ENCODE results near the gene NLGN1.
"Not testable (repeated sequence)": the region's sequence is repeated elsewhere in the genome, so short reads cannot be mapped to it uniquely, and the experiment has no call there.

The NLGN1 gene

GRCh38 chr3:173430576-173430975, 33.0 kb downstream of the NLGN1 start:
- DNase-seq, result no peak

GRCh38 chr3:173439004-173439403, 41.5 kb downstream of the NLGN1 start:
- DNase-seq, result no peak

DNA sequence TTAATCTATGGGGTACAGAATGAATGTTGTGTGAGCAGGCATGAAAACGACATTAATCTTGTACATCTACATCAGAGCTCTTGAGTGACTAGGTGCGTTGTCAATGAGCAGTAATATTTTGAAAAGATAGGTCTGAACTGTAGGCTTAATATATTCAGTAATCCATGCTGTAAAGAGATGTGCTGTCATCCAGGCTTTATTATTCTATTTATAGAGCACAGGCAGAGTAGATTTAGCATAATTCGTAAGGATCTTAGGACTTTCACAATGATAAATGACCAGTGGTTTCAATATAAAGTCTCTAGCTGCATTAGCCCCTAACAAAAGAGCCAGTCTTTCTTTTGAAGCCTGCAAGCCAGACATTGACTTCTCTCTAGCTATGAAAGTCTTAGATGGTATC, 43.0 kb downstream of the NLGN1 start:
- no peak for DNase-seq

DNA sequence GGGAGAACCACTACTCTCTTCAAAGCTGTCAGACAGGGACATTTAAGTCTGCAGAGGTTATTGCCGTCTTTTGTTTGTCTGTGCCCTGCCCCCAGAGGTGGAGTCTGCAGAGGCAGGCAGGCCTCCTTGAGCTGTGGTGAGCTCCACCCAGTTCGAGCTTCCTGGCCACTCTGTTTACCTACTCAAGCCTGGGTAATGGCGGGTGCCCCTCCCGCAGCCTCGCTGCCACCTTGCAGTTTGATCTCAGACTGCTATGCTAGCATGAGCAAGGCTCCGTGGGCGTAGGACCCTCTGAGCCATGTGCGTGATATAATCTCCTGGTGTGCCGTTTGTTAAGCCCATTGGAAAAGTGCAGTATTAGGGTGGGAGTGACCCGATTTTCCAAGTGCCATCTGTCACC, 54.0 kb downstream of the NLGN1 start:
- DNase-seq, result not testable (repeated sequence)

DNA sequence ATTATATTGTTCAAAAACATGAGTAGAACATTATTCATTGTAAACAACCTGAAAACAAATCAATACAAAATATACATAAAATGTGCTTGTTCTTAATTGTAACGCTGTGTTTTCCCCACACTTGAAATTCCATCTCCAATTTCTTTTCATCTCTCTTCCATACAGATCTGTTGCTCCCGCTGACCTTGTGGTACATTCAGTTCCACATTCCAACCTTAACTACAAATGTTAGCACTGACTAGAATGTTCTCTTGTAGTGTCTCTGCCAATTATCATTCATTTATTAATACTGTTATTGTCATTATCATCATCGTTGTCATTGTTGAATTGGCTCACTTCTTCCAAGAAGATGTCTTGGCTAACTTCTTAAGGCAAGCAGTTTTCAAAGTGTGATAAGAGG, 65.7 kb downstream of the NLGN1 start:
- DNase-seq, result no peak

DNA sequence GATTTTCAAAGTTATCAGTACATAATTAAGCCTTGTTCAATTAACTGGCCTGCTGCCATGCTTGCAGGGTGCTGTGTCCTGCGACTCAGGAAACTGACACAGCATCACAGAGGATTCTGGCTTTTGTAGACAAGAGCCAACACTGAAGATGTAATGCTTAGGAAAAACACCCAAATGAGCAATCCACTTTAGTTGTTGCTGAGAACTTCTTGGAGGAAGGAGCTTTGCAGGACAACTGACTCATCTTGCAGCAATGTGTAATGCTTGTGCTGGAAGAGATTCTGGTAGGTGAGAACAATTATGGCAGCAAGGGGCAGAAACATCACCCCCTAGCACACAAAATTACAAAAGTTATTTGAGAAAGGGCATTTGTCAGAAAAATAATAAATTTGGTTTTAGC, 67.6 kb downstream of the NLGN1 start:
- no peak for DNase-seq

GRCh38 chr3:173465898-173466678, 68.5 kb downstream of the NLGN1 start:
- no peak for DNase-seq

GRCh38 chr3:173467501-173467900, 70.0 kb downstream of the NLGN1 start:
- no peak for DNase-seq

- DNase-seq, result no peak
These were observed 75.7 kb downstream of the NLGN1 start for GRCh38 chr3:173473237-173473636.

GRCh38 chr3:173479301-173479700, 81.8 kb downstream of the NLGN1 start:
- DNase-seq, result no peak

DNA sequence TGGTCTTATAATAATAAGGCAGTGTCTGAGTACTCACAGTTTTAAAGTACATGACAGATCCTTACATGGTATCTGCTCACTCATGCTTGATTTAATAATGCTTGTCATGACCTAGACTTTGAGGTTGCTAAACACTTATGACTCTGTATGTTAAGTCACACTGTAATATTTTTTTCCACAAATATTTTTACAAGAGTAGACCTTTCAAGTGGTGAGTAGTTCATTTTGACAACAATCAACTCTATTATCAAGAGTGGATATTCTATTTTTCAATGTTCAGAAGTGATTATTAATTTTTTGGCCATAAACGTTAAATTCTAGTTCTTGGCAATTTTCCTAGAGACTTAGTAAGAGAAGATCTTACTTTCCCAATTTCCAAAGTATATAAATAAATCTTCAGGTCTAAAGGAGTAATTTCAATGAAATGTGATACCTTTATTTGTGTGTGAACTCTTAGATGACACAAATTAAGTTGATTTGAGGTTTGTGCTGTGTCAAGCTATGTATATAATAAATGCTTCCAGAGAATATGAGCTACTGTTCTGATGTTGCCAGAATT, 104.5 kb downstream of the NLGN1 start:
- no peak for DNase-seq

GRCh38 chr3:173502983-173503568, 105.5 kb downstream of the NLGN1 start:
- DNase-seq, result peak; percentile 11

DNA sequence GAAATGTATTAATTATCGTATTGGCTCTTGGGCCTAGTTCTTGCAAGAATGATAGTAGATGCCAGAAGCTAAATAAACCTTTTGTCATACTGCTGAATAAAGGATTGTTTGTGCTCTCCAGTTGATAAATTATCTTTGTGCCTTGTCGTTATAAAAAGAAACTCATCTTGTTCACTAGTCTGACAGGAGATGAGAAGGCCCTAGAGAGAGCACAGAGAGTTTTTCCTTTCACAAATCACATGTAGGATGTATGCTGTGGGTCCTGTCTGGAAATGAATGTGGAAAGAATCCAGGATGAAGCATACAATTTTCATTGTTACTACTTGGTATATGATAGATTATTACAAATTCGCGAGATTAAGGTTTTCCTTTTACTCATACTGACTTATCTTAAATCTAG, 113.0 kb downstream of the NLGN1 start:
- no peak for DNase-seq

DNA sequence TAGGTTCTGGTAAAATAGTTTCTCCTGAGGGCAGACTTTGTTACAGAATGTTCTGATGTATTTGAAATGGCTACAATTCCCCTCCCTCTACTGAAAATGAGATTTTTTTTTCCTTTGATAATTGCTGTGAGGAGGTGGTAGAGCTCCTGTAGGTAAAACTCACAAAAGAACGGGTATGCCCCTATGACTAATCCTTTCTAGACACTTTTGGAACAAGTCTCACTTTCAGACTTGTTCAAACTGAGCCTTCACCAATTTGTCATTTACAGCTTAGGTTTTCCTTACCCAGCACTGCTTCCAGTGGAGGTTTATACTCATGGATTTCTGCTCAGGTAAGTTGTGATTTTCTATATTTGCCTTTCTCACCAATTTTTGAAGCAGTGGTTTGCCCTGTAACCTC, 115.6 kb downstream of the NLGN1 start:
- no peak for DNase-seq

DNA sequence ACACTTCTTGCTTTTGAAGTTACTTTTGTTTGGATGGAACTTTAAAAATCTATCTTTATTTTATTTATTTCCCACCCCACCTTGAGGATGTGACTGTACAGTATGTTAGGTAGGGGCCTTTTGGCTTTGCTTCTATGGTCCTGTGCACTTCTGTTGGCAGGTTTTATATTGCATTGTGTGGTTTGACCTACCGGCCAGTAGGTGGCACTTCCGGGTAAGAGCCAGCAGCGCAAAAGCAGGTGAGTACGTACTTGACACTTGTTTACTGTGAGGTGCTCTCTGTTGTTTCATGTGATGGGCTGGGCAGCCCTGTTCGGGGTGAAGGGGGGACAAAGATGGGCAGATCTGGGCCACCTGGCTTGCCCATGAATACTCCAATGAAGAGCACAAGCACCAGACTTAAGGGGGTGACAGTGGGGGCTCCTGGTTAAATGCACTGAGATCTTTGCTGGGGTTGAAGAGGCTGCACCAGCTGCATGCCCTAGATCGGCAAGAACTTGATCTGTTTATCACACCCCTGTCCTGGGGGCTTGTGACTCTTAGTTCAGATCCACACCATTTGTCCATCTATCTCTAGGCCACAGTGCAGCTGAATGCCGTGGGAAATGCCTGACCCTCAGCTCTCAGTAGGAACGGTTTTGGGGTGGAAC, 131.6 kb downstream of the NLGN1 start:
- DNase-seq, result no peak

DNA sequence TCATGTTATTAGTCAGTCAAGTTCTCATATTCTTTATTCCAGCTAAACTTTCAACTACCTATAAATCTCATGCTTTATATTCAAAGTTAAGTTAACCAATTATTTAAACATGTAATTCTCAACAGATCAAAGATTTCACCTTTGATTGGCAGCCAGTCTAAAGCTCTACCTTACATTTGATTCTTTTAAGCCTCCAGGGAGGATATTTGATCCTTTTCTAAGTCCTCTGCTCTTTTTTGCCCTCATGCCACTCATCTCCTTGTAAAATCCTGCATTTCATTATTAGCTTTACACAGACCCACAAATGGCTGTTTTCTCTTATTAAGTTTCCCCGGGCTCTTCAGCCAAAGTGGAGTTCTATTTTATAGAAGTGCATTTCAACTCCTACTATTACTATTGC, 134.1 kb downstream of the NLGN1 start:
- no peak for DNase-seq

DNA sequence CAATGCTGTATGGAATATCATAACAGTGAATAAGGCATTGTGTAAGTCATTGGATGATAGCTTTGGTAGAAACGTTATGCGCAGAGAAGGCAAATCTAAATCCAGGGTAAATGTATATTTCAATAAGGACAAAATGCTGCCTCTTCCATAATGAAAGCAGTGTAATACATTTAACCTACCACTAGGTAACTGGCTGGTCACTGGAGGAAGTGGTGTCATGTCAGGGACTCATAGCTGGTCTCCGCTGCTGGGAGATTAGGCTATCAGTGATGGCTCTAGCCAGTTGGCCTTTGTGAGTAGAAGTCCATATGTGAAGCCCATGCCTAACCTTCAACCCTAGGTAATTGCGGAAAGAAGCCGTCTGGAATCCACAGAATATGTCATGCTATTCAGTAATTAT, 140.9 kb downstream of the NLGN1 start:
- no peak for DNase-seq

DNA sequence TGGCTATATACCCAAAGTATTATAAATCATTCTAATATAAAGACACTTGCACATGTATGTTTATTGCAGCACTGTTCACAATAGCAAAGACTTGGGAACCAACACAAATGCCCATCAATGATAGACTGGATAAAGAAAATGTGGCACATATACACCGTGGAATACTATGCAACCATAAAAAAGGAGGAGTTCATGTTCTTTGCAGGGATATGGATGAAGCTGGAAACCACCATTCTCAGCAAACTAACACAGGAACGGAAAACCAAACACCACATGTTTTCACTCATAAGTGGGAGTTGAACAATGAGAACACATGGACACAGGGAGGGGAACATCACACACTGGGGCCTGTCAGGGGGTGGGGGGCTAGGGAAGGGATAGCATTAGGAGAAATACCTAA, 148.0 kb downstream of the NLGN1 start:
- not testable (repeated sequence) for DNase-seq

DNA sequence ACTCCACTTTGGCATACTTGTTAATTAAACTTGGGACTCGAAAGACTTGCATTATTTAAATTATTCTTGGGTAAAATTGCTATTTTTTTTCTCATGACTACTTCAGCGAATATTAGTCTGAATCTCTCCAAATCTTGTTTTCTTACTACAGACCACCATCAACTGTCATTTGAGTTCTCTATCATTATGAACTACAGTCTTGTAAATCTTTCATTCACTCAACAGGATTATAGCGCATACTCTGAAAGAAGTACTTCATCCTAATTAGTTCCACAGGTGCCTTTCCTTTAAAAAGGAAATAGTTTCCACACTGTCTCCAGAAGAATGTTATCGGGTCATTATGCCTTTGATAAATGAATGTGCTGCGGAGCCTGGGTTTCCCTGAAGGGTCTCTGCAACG, 149.5 kb downstream of the NLGN1 start:
- no peak for DNase-seq

DNA sequence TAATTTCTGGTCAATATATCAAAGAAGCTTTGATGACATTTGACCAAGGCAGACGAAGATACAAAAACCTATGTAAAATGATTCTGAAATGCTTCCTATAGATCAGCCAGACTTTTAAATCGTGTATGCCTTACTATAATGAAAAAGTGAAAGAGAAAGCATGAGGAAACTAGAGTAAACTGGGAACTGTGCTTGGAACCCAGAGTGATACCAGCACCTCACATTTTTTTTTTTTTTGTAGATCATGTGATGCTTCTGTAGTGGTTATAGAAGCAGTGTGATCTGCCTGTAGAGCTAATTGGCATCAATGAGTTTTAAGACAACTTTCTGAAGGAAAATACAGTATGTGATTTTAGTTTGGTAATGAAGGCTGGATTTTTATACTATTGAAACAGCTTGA, 150.7 kb downstream of the NLGN1 start:
- no peak for DNase-seq

DNA sequence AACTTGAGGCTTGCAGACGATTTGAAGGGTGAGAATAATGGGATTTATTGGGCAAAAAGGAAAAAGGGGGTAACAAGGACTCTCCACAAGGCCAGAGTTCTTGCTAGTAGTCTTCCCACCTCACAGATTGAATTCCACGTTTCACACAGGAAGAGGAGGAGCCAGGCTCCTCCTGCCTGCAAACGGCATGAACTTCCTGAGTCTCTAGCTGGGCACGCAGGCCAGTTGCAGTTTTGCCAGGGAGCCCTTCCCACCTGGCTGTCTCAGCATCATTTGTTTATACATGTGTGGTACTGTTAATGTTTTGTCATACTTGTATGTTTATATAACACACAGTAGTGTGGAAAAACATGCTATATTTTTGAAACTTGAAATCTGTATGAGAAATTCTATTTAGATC, 155.0 kb downstream of the NLGN1 start:
- no peak for DNase-seq

DNA sequence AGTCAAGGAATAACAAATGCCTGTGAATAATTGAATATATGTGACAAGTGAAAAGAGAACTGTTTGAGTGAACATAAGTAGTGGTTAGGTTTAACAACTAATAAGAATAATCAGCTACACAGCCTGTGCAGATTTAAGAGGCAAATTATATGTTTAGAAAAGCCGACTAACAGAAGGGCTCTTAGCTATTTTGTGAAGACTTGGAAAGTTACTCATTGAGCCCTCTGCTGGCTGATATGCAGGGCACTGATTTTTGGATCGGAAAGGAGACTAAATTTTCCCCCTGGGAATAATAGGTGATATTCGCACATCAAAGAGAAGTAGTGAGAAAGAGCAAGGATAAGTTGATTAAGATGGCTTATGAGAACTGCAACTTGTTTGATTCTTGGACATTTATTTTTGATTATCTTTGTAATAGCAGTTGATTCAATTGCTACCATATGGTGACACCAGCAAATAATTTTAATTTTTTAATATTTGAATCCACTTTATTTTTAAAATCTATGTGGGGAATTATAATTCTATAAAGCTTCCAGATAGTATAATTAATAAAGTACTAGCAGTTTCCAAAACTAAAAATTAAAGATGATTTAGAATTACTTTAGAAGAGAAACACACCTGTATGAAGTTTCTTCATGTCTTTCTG, 156.2 kb downstream of the NLGN1 start:
- DNase-seq, result no peak

DNA sequence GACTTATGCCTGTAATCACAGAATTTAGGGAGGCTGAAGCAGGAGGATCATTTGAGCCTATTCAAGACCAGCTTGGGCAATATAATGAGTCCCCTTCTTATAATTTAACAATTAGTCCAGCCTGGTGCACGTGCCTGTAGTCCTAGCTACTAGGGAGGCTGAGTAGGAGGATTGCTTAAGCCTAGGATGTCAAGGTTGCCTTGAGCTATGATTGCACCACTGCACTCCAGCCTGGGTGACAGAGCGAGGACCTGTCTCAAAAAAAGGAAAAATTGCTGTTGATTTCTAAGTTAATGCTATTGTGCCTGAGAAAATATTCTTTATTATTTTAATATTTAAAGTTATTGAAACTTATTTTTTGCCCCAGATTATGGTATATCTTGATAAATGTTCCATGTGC, 159.0 kb downstream of the NLGN1 start:
- no peak for DNase-seq

DNA sequence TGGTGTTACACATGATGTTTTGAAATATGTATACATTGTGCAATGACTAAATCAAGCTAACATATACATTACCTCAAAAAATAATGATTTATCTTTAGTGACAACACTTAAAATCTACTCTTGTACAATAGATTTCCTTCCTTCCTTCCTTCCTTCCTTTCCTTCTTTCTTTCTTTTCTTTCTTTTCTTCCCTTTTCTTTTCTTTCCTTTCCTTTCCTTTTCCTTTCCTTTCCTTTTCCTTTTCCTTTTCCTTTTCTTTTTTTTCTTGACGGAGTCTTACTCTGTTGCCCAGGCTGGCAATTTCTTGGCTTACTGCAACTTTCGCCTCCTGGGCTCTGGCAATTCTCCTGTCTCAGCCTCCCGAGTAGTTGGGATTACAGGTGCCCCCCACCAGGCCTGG, 170.5 kb downstream of the NLGN1 start:
- DNase-seq, result no peak

Data from NCI-H748 treated with DMSO at 0.1 percent for 48 hours (cell line).